Lung (tissue), 12 donors: ENCODE results near the gene PRDM5. TPM values are rescaled to one million over a fixed set of nuclear protein-coding genes. Genes with fewer than 3 reads are reported as not detected.

Source experiments
- ATAC-seq: fragments of 200-7000 bp; cut with Tn5 transposase; one replicate; pipeline ENCODE4 v1.9.1; 2020; ENCODE audit warnings: moderate number of reproducible peaks; ENCODE audit not compliant: insufficient read depth, low FRiP score
- DNase-seq, 3 donors: peaks; one replicate each; pipeline ENCODE4 v3.0.0-alpha.2; 2013 to 2017
- H3K27ac ChIP-seq, 2 donors: one replicate each; pipeline ENCODE4 v1.5.1; 2013; ENCODE audit warnings: mild to moderate bottlenecking in 2 of 2, moderate library complexity in 2 of 2, control low read depth in 1 of 2, inconsistent platforms in 1 of 2, low read depth in 1 of 2, low read length in 1 of 2
- H3K27me3 ChIP-seq, 3 donors: one replicate each; pipeline ENCODE4 v1.5.1; 2013; ENCODE audit warnings: low read length in 2 of 3; ENCODE audit not compliant: control insufficient read depth in 3 of 3, insufficient read depth in 3 of 3
- H3K36me3 ChIP-seq, 4 donors: one replicate each; pipeline ENCODE4 v1.5.1; 2013; ENCODE audit warnings: low read length in 4 of 4, mild to moderate bottlenecking in 1 of 4, moderate library complexity in 1 of 4; ENCODE audit not compliant: control insufficient read depth in 4 of 4, insufficient read depth in 4 of 4
- H3K4me1 ChIP-seq, 5 donors: one replicate each; pipeline ENCODE4 v1.5.1; 2013; ENCODE audit warnings: low read length in 5 of 5, mild to moderate bottlenecking in 2 of 5, moderate library complexity in 1 of 5; ENCODE audit not compliant: control insufficient read depth in 5 of 5, insufficient read depth in 5 of 5
- H3K4me3 ChIP-seq: one replicate; pipeline ENCODE4 v1.5.1; 2013; ENCODE audit warnings: mild to moderate bottlenecking, control low read depth, moderate library complexity
- H3K9ac ChIP-seq, 2 donors: one replicate each; pipeline ENCODE4 v1.5.1; 2013; ENCODE audit warnings: low read length in 2 of 2, control low read depth in 1 of 2; ENCODE audit not compliant: insufficient read depth in 1 of 2
- H3K9me3 ChIP-seq, 4 donors: one replicate each; pipeline ENCODE4 v1.5.1; 2013; ENCODE audit warnings: low read length in 3 of 4, mild to moderate bottlenecking in 1 of 4, moderate library complexity in 1 of 4; ENCODE audit not compliant: control insufficient read depth in 4 of 4, insufficient read depth in 3 of 4
- WGBS, 2 donors: extraction: QIAGEN DNeasy Blood & Tissue Kit; methylation state at CpG; one replicate each; pipeline ENCODE4 v1.1.7; 2013; 5-methylcytosine and 5-hydroxymethylcytosine counted together
- polyA plus RNA-seq, 2 donors: library from polyadenylated mRNA; stranded (reverse); fragments of 200-250 nt; gene quantifications; one replicate each; pipeline ENCODE4 v1.2.1, GENCODE V29; 2013
- total RNA-seq, 2 donors: library from RNA; depleted of rRNA in 1 of 2; stranded (reverse); fragments of >200 nt in 1 of 2; gene quantifications; one replicate each; pipeline ENCODE4 v1.2.1, GENCODE V29; 2014 to 2021
- TF ChIP-seq, protein P1 (sequence below): IDR thresholded peaks from 2 replicates; pipeline ENCODE4 v1.5.1; 2012; ENCODE audit warnings: mild to moderate bottlenecking; ENCODE audit errors: control extremely low read depth, extremely low read depth
- donor health status: control.
- donor health status: control.
- donor health status: Bipolar disorder and iron deficiency.
- donor health status: healthy.
- donor health status: DM: yes; HTN: yes; CAD: no.

The PRDM5 gene
- total and polyA plus RNA-seq, 4 donors = 3.0 to 57.6 (median 9.2) TPM

DNA sequence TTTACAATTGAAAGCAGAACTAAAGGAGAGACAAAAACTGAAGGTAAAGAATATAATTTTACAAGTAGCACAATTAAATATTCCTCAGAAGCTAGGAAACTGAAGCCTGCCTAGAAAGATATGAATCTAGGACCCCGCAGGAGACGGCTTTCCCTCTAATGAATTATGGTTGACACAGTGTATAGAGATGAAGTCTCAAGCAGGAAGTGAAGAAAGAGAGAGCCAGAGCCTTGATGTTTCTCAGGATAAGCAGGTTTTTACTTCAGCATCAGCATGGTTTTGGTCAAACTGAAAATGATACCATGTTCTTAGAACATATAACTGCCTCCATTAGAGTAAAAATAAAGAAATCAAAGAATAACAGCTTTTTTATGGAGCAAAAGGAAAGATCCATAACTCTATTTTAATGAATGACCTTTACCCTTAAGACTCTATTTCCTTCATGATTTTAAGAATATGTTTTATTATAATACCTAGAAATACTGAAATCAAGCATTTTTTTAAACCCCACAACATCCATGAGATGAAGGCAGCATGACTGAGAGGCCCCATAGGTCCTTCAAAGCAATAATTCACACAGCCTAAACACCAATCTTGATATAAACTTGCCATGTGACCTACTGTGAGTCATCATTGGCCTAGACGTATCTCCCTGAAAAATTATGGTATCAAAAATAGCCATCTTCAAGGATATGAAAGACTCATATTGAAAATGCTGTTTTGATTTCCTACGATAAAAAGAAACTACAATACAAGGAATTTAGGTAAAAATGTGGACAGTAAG is 193.4 kb downstream of the PRDM5 start:
- no peak overlapping the region for H3K9ac ChIP-seq
- ATAC-seq (no peak), DNase-seq (no peak)
- no peak overlapping the region for H3K27ac ChIP-seq
- H3K9me3 ChIP-seq = no peaks in the 10 kb centered on the region
- no peaks in the 10 kb centered on the region for H3K27me3 ChIP-seq
- WGBS, 2 donors = 64 to 82% methylated on average over 4 of the region's 4 CpGs
- peaks cover 0 to 3% (median 1%) of the 10 kb centered on the region in 4 donors for H3K36me3 ChIP-seq
- H3K4me3 ChIP-seq = no peak overlapping the region
- TF ChIP-seq, protein P1, sequence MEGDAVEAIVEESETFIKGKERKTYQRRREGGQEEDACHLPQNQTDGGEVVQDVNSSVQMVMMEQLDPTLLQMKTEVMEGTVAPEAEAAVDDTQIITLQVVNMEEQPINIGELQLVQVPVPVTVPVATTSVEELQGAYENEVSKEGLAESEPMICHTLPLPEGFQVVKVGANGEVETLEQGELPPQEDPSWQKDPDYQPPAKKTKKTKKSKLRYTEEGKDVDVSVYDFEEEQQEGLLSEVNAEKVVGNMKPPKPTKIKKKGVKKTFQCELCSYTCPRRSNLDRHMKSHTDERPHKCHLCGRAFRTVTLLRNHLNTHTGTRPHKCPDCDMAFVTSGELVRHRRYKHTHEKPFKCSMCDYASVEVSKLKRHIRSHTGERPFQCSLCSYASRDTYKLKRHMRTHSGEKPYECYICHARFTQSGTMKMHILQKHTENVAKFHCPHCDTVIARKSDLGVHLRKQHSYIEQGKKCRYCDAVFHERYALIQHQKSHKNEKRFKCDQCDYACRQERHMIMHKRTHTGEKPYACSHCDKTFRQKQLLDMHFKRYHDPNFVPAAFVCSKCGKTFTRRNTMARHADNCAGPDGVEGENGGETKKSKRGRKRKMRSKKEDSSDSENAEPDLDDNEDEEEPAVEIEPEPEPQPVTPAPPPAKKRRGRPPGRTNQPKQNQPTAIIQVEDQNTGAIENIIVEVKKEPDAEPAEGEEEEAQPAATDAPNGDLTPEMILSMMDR = no peak
- H3K4me1 ChIP-seq = peaks cover 0 to 7% (median 4%) of the 10 kb centered on the region in 5 donors

DNA sequence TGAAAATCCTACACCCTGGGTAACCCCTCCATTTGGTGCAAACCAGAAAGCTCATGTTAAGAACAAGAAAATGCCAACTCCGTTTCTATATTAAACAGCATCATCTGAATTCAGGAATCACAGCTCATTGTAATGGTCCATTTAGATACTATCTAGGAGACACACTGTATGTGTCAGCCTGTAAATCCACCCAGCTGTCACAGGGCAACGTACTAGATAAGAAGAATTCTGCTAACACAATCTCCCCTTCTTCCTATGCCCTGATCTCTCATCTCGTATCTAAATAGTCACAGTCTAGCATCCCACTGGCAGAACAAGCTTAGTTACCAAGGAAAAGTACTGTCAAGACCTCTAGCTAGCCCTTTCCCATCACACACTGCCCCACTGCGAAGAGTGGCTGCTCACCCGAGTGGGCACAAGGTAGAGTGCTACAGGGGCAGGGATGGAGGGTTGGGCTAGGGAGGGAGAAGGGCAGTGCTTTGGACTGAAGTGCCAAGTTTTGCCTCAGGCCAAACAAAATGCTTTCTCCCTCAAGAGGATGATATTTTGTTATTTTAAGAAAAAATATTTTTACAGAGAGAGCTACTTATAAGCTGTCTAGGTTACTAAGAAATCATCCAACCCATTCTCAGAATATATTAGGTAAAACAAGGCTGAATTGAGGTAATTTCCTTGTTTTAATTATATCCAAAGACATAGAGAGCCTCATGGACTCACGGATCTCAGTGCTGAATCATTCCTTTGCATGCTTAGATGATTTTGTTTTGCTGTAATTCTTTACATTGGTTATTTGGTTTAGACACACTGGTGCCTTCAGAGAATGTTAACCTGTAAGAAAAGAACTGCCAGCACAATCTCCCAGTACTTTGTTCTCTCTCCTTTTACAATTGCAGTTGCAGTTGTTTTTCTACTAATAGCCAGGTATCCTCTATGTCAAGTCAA is 196.6 kb downstream of the PRDM5 start:
- no peak for DNase-seq
- H3K4me1 ChIP-seq = peaks cover 0 to 7% (median 5%) of the 10 kb centered on the region in 5 donors

DNA sequence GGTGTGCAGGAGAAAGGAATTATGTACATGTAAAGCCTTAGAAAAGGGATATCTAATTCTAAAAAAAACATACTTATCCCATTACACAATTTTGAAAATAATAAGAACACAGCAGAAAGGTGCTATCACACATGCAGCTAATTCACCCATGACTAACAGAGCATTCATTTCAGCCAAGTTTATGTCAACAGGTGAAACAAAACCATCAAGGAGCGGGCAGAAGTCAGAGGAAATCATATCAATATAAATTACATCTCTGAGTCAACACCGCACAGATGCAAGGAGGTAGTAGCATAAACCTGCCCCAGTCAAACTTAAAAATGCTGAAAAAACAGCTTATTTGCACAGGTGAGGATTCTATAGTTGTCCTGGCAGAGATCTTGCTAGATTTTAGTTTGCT is 197.9 kb downstream of the PRDM5 start:
- peaks cover 0 to 11% (median 7%) of the 10 kb centered on the region in 5 donors for H3K4me1 ChIP-seq
- H3K27me3 ChIP-seq = no peaks in the 10 kb centered on the region
- WGBS, 2 donors = 90 to 93% methylated on average over 2 of the region's 2 CpGs
- no peaks in the 10 kb centered on the region for H3K36me3 ChIP-seq
- H3K4me3 ChIP-seq = no peak overlapping the region
- TF ChIP-seq, protein P1 = no peak
- H3K9ac ChIP-seq = no peak overlapping the region
- no peak overlapping the region for H3K27ac ChIP-seq
- DNase-seq = no peak
- ATAC-seq = no peak
- no peaks in the 10 kb centered on the region for H3K9me3 ChIP-seq

More for the DNA sequence above, 196.6 kb downstream of the PRDM5 start:
- H3K36me3 ChIP-seq = no peaks in the 10 kb centered on the region
- H3K9me3 ChIP-seq = no peaks in the 10 kb centered on the region
- TF ChIP-seq, protein P1 = no peak
- WGBS, 2 donors = 81 to 87% methylated on average over 6 of the region's 6 CpGs
- ATAC-seq = no peak
- H3K4me3 ChIP-seq = no peak overlapping the region
- H3K9ac ChIP-seq = no peak overlapping the region
- H3K27ac ChIP-seq = no peak overlapping the region
- H3K27me3 ChIP-seq = no peaks in the 10 kb centered on the region
